ENCODE measurements around the gene UBE2L3. TPM values are rescaled to one million over a fixed set of nuclear protein-coding genes. Genes with fewer than 3 reads are reported as not detected.
"Not testable (repeated sequence)": the region's sequence is repeated elsewhere in the genome, so short reads cannot be mapped to it uniquely, and the experiment has no call there.

UBE2L3 gene
- polyA plus RNA-seq, 1 of the 3 experiments (the other 2 are of a cell fraction) = 41.2 TPM

DNA sequence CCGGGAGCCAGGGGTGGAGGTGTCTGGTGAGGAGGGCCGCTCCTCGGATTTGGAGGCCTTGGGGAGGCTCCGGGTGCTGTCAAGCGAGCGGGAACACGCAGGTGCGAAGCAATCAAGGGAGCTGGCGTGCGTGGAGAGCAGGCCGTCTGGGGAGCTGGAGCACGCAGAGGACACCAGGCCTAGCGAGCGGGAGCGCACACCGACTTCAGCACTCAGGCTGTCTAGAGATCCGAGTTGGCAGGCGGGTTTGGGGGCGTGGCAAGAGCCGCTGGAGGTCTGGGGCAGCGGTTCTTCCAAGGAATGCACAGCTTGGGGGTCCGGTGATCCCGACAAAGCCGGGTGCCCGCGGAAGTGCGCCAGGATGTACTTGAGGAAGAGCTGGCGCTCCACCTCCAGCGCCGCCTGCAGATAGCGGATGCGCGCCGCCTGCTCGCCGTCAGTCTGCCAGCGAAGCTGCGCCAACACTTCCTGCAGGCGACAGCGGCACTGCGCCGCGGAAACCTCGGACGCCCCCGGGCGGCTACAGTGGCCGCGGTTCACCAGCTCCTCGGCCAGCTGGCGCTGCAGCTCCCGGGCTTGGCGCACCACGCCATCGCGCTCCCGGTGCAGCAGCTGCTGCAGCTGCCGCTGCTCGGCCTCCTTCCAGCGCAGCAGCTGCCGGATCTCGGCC, 17.4 kb upstream of the UBE2L3 start:
- H3K79me2 ChIP-seq (ENCODE audit: insufficient read depth); H2AFZ ChIP-seq (ENCODE audit: low read depth); H3K36me3 ChIP-seq (replicated peaks in 1 of 2; ENCODE audit: control insufficient read depth in 1 of 2, insufficient read depth in 2 of 2, low read length in 1 of 2); H3K4me3 ChIP-seq (ENCODE audit: low read depth in 2 of 2, low read length in 1 of 2); POLR2A ChIA-PET; H3K9ac ChIP-seq; H3K4me2 ChIP-seq; H3K9me3 ChIP-seq; H3K27me3 ChIP-seq (ENCODE audit: insufficient read depth); H3K4me1 ChIP-seq (ENCODE audit: control insufficient read depth in 1 of 2, insufficient read depth in 2 of 2, low read depth in 1 of 2, low read length in 1 of 2); H3F3A ChIP-seq (replicated peaks; ENCODE audit: insufficient read depth); H3K27ac ChIP-seq (ENCODE audit: low read depth in 2 of 2, low read length in 1 of 2); H4K20me1 ChIP-seq (ENCODE audit: insufficient read depth); CTCF ChIA-PET; DNase-seq; H3K9me2 ChIP-seq: not testable (repeated sequence)
- WGBS (ENCODE audit: low lambda C conversion rate) = no CpG with 5 or more reads among the region's 62 CpGs

- H2AFZ ChIP-seq (ENCODE audit: low read depth); H3K79me2 ChIP-seq (ENCODE audit: insufficient read depth); H3K9ac ChIP-seq; H3F3A ChIP-seq (replicated peaks; ENCODE audit: insufficient read depth); CTCF ChIA-PET; H3K9me3 ChIP-seq; H3K27ac ChIP-seq (ENCODE audit: low read depth in 2 of 2, low read length in 1 of 2); H3K27me3 ChIP-seq (ENCODE audit: insufficient read depth); POLR2A ChIA-PET; DNase-seq; H3K4me3 ChIP-seq (ENCODE audit: low read depth in 2 of 2, low read length in 1 of 2); H3K9me2 ChIP-seq; H3K4me2 ChIP-seq; H3K36me3 ChIP-seq (replicated peaks in 1 of 2; ENCODE audit: control insufficient read depth in 1 of 2, insufficient read depth in 2 of 2, low read length in 1 of 2); H3K4me1 ChIP-seq (ENCODE audit: control insufficient read depth in 1 of 2, insufficient read depth in 2 of 2, low read depth in 1 of 2, low read length in 1 of 2); H4K20me1 ChIP-seq (ENCODE audit: insufficient read depth): not testable (repeated sequence)
- no CpG with 5 or more reads among the region's 44 CpGs for WGBS (ENCODE audit: low lambda C conversion rate)
Measured at GRCh38 chr22:21550678-21551047, 16.9 kb upstream of the UBE2L3 start.

- H3K4me1 ChIP-seq (ENCODE audit: control insufficient read depth in 1 of 2, insufficient read depth in 2 of 2, low read depth in 1 of 2, low read length in 1 of 2); H3F3A ChIP-seq (replicated peaks; ENCODE audit: insufficient read depth); H3K9me2 ChIP-seq; H4K20me1 ChIP-seq (ENCODE audit: insufficient read depth); DNase-seq; H3K4me2 ChIP-seq; H3K4me3 ChIP-seq (ENCODE audit: low read depth in 2 of 2, low read length in 1 of 2); H3K79me2 ChIP-seq (ENCODE audit: insufficient read depth); H3K27ac ChIP-seq (ENCODE audit: low read depth in 2 of 2, low read length in 1 of 2); POLR2A ChIA-PET; H3K36me3 ChIP-seq (replicated peaks in 1 of 2; ENCODE audit: control insufficient read depth in 1 of 2, insufficient read depth in 2 of 2, low read length in 1 of 2); CTCF ChIA-PET; H3K9me3 ChIP-seq; H3K9ac ChIP-seq; H3K27me3 ChIP-seq (ENCODE audit: insufficient read depth); H2AFZ ChIP-seq (ENCODE audit: low read depth): not testable (repeated sequence)
- WGBS (ENCODE audit: low lambda C conversion rate) = no CpG with 5 or more reads among the region's 4 CpGs
Measured at GRCh38 chr22:21551361-21551760, 16.2 kb upstream of the UBE2L3 start, which contains the start of gene RIMBP3C. Gene RIMBP3C (minus strand): TSS chr22:21551461. CDS start chr22:21550976, 485 bp downstream.

DNA sequence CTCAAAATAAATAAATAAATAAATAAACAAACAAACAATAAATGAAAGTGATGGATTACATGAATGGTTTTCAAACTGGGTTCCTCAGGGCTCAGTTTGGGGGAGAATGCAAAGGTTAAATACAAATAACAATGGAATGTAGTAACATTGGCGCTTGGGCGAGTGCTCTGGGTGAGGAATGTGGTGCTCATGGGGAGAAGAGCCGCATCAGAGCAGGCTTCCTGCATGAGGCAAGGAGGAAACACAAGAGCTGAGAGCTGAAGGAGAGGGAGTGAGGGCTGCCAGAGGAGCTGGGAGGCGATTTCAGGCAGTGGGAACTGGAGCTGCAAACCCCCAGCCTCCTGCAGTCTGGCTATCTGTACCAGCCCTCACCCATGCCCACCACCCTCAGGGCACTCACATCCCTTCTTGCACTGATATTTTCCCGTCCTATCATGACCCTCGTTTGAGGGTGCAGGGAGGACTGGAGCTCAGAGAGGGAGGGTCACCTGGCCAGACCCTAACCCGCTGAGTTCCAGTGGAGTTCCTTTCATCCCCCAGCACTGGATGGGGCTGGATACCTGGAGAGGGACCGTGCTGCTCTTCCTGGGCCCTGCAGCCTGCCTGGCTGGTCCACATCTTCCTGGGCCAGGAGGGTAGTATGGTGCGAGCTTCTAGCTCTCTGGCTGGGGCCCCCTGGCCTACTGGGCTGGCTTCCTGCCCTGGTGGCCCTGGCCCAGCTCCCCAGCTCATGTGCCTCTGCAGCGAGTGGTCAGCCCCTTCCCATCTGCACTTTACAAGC, 8.0 kb upstream of the UBE2L3 start:
- H3K27ac ChIP-seq (ENCODE audit: low read depth in 2 of 2, low read length in 1 of 2); H3K4me3 ChIP-seq (ENCODE audit: low read depth in 2 of 2, low read length in 1 of 2); H3K36me3 ChIP-seq (replicated peaks in 1 of 2; ENCODE audit: control insufficient read depth in 1 of 2, insufficient read depth in 2 of 2, low read length in 1 of 2); DNase-seq; H3K9me2 ChIP-seq; POLR2A ChIA-PET; CTCF ChIA-PET; H3K27me3 ChIP-seq (ENCODE audit: insufficient read depth); H3K4me2 ChIP-seq; H3K9me3 ChIP-seq; H3K4me1 ChIP-seq (ENCODE audit: control insufficient read depth in 1 of 2, insufficient read depth in 2 of 2, low read depth in 1 of 2, low read length in 1 of 2); H3K79me2 ChIP-seq (ENCODE audit: insufficient read depth); H4K20me1 ChIP-seq (ENCODE audit: insufficient read depth); H3F3A ChIP-seq (replicated peaks; ENCODE audit: insufficient read depth); H3K9ac ChIP-seq; H2AFZ ChIP-seq (ENCODE audit: low read depth): not testable (repeated sequence)
- no CpG with 5 or more reads among the region's 10 CpGs for WGBS (ENCODE audit: low lambda C conversion rate)

DNA sequence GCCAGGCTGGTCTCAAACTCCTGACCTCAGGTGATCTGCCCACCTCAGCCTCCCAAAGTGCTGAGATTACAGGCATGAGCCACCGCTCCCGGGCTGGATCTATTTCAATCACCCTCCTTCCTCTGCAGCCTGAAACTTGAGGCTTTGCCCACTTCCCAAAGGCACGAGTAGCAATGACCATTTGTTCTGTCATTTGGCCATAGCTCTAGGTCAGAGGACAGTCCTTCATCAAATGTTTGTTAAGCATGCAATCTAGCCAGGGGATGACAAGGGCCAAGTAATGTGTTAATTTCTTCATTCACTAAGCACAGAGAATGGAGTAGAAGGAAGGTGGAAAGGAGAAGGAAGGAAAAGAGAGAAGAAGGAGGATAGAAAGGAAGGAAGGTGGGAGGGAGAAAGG, 6.9 kb upstream of the UBE2L3 start:
- POLR2A ChIA-PET; H3K9me2 ChIP-seq; H3K9ac ChIP-seq; H3K27me3 ChIP-seq (ENCODE audit: insufficient read depth); H3K36me3 ChIP-seq (replicated peaks in 1 of 2; ENCODE audit: control insufficient read depth in 1 of 2, insufficient read depth in 2 of 2, low read length in 1 of 2); H3K79me2 ChIP-seq (ENCODE audit: insufficient read depth); H3F3A ChIP-seq (replicated peaks; ENCODE audit: insufficient read depth); H2AFZ ChIP-seq (ENCODE audit: low read depth); H3K9me3 ChIP-seq; H3K4me1 ChIP-seq (ENCODE audit: control insufficient read depth in 1 of 2, insufficient read depth in 2 of 2, low read depth in 1 of 2, low read length in 1 of 2); H3K4me2 ChIP-seq; H3K4me3 ChIP-seq (ENCODE audit: low read depth in 2 of 2, low read length in 1 of 2); H3K27ac ChIP-seq (ENCODE audit: low read depth in 2 of 2, low read length in 1 of 2); CTCF ChIA-PET; DNase-seq; H4K20me1 ChIP-seq (ENCODE audit: insufficient read depth): not testable (repeated sequence)
- WGBS (ENCODE audit: low lambda C conversion rate) = 43% methylated on average over 1 of the region's 3 CpGs
